Breast epithelium (tissue), 4 donors: ENCODE results near the gene PPARA. TPM values are rescaled to one million over a fixed set of nuclear protein-coding genes. Genes with fewer than 3 reads are reported as not detected.

ENCODE experiments used
- DNase-seq, 2 donors: peaks; one replicate each; pipeline ENCODE4 v3.0.0-alpha.2; 2019; ENCODE audit warnings: low spot score in 2 of 2
- H3K27ac ChIP-seq, 2 donors: fragments of 200-600 bp; sonication (generic) in 1 of 2; one replicate each; pipeline ENCODE4 v1.5.1; 2016 to 2019; ENCODE audit warnings: mild to moderate bottlenecking in 1 of 2
- H3K27me3 ChIP-seq, 2 donors: fragments of 200-600 bp; sonication (generic) in 1 of 2; one replicate each; pipeline versions ENCODE4 v1.5.1 to v1.6.0; 2017 to 2019; ENCODE audit warnings: control low read depth in 1 of 2, mild to moderate bottlenecking in 1 of 2
- H3K36me3 ChIP-seq: fragments of 200-600 bp; one replicate; pipeline ENCODE4 v1.5.1; 2019
- H3K4me1 ChIP-seq, 2 donors: fragments of 200-600 bp; sonication (generic); one replicate each; pipeline ENCODE4 v1.5.1; 2016 to 2019; ENCODE audit warnings: control low read depth in 1 of 2
- H3K4me3 ChIP-seq, 3 donors: fragments of 200-600 bp; sonication (generic); 1 replicate in 2 of 3; 2 replicates in 1 of 3; pipeline ENCODE4 v1.5.1; 2016 to 2019; ENCODE audit warnings: mild to moderate bottlenecking in 3 of 3, moderate library complexity in 2 of 3
- H3K9me3 ChIP-seq, 2 donors: fragments of 200-600 bp; sonication (generic) in 1 of 2; one replicate each; pipeline ENCODE4 v1.5.1; 2016 to 2019; ENCODE audit warnings: control low read depth in 1 of 2
- CTCF ChIP-seq, 3 donors: fragments of 450-650 bp; IDR thresholded peaks; one replicate each; pipeline ENCODE4 v1.5.1; 2016 to 2017; ENCODE audit warnings: antibody characterized with exemption in 3 of 3, mild to moderate bottlenecking in 3 of 3, moderate library complexity in 3 of 3
- POLR2A ChIP-seq: fragments of 450-650 bp; IDR thresholded peaks from one replicate; pipeline ENCODE4 v1.6.1; 2016; ENCODE audit warnings: antibody characterized with exemption, mild to moderate bottlenecking, moderate library complexity
- POLR2AphosphoS5 ChIP-seq, 3 donors: sonication (generic); formaldehyde crosslinking; IDR thresholded peaks; one replicate each; pipeline ENCODE4 v1.6.1; 2017; ENCODE audit warnings: antibody characterized with exemption in 3 of 3
- intact Hi-C: fragments of 100-400 bp; cut with DNase I; formaldehyde crosslinking; loops from one replicate; pipeline ENCODE4 v1.15.1; 2023; ENCODE audit warnings: low total_unique reads
- total RNA-seq, 3 donors: library from RNA; depleted of rRNA; stranded (reverse); fragments of >200 nt; gene quantifications; one replicate each; pipeline ENCODE4 v1.1.0, GENCODE V29; 2016

PPARA gene
- total RNA-seq, 3 donors from 2014 or later = 15.2 to 31.0 (median 22.3) TPM

GRCh38 chr22:46125816-46126765 lies 24.2 kb upstream of the PPARA start:
- Histone ChIP-seq H3K36me3 (no peaks in the 10 kb centered on the region), H3K27me3 (no peaks in the 10 kb centered on the region), H3K9me3 (no peaks in the 10 kb centered on the region), H3K27ac (no peak overlapping the region), H3K4me1 (no peaks in the 10 kb centered on the region), H3K4me3 (no peak overlapping the region)
- TF ChIP-seq POLR2AphosphoS5 (IDR thresholded peaks at IDR 0.05) (no peak), CTCF (IDR thresholded peaks at IDR 0.05) (no peak), POLR2A (no peak)
- no peak for DNase-seq
- intact Hi-C loops = no loop called here

GRCh38 chr22:46126853-46127385 lies 23.4 kb upstream of the PPARA start:
- Histone ChIP-seq H3K27me3 (no peaks in the 10 kb centered on the region), H3K4me1 (no peaks in the 10 kb centered on the region), H3K27ac (no peak overlapping the region), H3K4me3 (no peak overlapping the region), H3K36me3 (no peaks in the 10 kb centered on the region), H3K9me3 (no peaks in the 10 kb centered on the region)
- no peak for TF ChIP-seq POLR2A
- TF ChIP-seq POLR2AphosphoS5 (IDR thresholded peaks at IDR 0.05) = no peak
- no peak for TF ChIP-seq CTCF (IDR thresholded peaks at IDR 0.05)
- no peak for DNase-seq
- intact Hi-C loops = no loop called here

- Histone ChIP-seq H3K4me1 (no peaks in the 10 kb centered on the region), H3K27me3 (no peaks in the 10 kb centered on the region), H3K4me3 (no peak overlapping the region), H3K27ac (no peak overlapping the region), H3K9me3 (no peaks in the 10 kb centered on the region), H3K36me3 (no peaks in the 10 kb centered on the region)
- intact Hi-C loops = no loop called here
- DNase-seq = no peak
- TF ChIP-seq POLR2A = no peak
- no peak for TF ChIP-seq POLR2AphosphoS5 (IDR thresholded peaks at IDR 0.05)
- no peak for TF ChIP-seq CTCF (IDR thresholded peaks at IDR 0.05)
Observed at GRCh38 chr22:46127556-46127955, 22.8 kb upstream of the PPARA start.

DNA sequence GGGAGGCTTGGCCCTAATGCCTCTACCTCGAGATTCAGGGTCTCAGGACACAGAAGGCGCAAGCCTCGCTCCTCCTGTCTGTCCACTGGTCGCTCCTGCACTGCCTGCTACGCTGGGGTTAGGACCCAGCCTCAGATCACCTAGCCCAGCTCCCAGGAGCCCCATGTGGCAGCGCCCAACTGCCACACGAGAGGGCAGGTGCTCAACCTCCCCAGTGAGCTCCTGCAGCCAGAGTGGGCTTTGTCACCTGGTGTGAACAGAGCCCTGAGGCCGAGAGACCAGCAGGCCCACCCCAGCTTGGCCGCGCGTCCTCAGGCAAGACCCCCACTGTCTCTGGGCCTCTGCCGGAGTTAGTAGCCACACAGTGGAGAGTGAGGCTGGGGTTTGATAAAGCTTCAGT lies 21.7 kb upstream of the PPARA start:
- H3K4me1 ChIP-seq = no peaks in the 10 kb centered on the region
- TF ChIP-seq POLR2A (no peak), CTCF (IDR thresholded peaks at IDR 0.05) (no peak), POLR2AphosphoS5 (IDR thresholded peaks at IDR 0.05) (no peak)
- no peaks in the 10 kb centered on the region for H3K9me3 ChIP-seq
- intact Hi-C loops = no loop called here
- no peaks in the 10 kb centered on the region for H3K36me3 ChIP-seq
- no peak for DNase-seq
- H3K27ac ChIP-seq = peak overlapping the region in 1 of 2 donors; percentile 72
- no peaks in the 10 kb centered on the region for H3K27me3 ChIP-seq
- H3K4me3 ChIP-seq = no peak overlapping the region
